HCT116 (cell line): Measurements from ENCODE around the gene LRRFIP1. TPM values are rescaled to one million over a fixed set of nuclear protein-coding genes. Genes with fewer than 3 reads are reported as not detected.

ENCODE experiments used
- ATAC-seq: fragments of 200-7000 bp; cut with Tn5 transposase; 2 replicates; pipeline ENCODE4 v1.9.1; 2020; ENCODE audit warnings: mild to moderate bottlenecking, moderate library complexity
- BruUV-seq: library from RNA; stranded (reverse); fragments of 400-500 nt; replicated peaks from 2 replicates; lab custom pipeline; 2021; lab: Mats Ljungman, UMichigan
- CTCF ChIA-PET: fragments of 300-600 bp; sonication (Branson Sonifier 250); formaldehyde crosslinking; loops from one replicate; lab custom pipeline; 2021; ENCODE audit warnings: antibody characterized with exemption; lab: Charles Lee
- POLR2A ChIA-PET: fragments of 300-600, 350-600 bp; sonication (Branson Sonifier 250); formaldehyde crosslinking; loops from one replicate; lab custom pipeline; 2021; ENCODE audit warnings: antibody characterized with exemption; lab: Charles Lee
- RAD21 ChIA-PET, 2 experiments: fragments of 300-600 bp; sonication (Branson Sonifier 250); formaldehyde crosslinking; loops; one replicate each; lab custom pipeline; 2023; ENCODE audit warnings: low total read pairs in 2 of 2; ENCODE audit not compliant: uncharacterized antibody in 2 of 2, unreplicated experiment in 2 of 2, low non-redundant PET in 1 of 2; lab: Charles Lee
- DNase-seq: peaks from one replicate; pipeline ENCODE4 v3.0.0-alpha.2; 2010; ENCODE audit warnings: low read depth, low spot score
- H2AFZ ChIP-seq: fragments of 200-600 bp; shearing (Covaris generic), sonication (generic); 2 replicates; pipeline ENCODE4 v1.6.1; 2017; ENCODE audit warnings: low read depth, mixed run types, mixed read lengths, antibody characterized with exemption, low read length; ENCODE audit not compliant: poor library complexity, severe bottlenecking
- H3K27ac ChIP-seq: 2 replicates; pipeline ENCODE4 v1.5.1; 2012; ENCODE audit warnings: low read depth, low read length
- H3K27me3 ChIP-seq: fragments of 200-600 bp; sonication (generic); 2 replicates; pipeline ENCODE4 v1.6.1; 2016; ENCODE audit warnings: mixed run types, low read length, mixed read lengths; ENCODE audit not compliant: insufficient read depth
- H3K36me3 ChIP-seq, 2 experiments: fragments of 200-500 bp in 1 of 2; fragments of 200-600 bp in 1 of 2; sonication (Bioruptor generic) in 1 of 2; sonication (generic) in 1 of 2; 2 replicates each; pipeline versions ENCODE4 v1.5.1 to v1.6.1; 2014 to 2016; ENCODE audit warnings: low read length in 2 of 2, inconsistent platforms in 1 of 2, mixed read lengths in 1 of 2, mixed run types in 1 of 2; ENCODE audit not compliant: insufficient read depth in 2 of 2, control insufficient read depth in 1 of 2
- H3K4me1 ChIP-seq, 2 experiments: fragments of 200-600 bp in 1 of 2; sonication (generic) in 1 of 2; 2 replicates each; pipeline versions ENCODE4 v1.5.1 to v1.6.1; 2012 to 2017; ENCODE audit warnings: low read length in 2 of 2, inconsistent platforms in 1 of 2, mild to moderate bottlenecking in 1 of 2, mixed read lengths in 1 of 2, mixed run types in 1 of 2, moderate library complexity in 1 of 2; ENCODE audit not compliant: insufficient read depth in 2 of 2, control insufficient read depth in 1 of 2
- H3K4me2 ChIP-seq: fragments of 200-600 bp; sonication (generic); 2 replicates; pipeline ENCODE4 v1.6.1; 2017; ENCODE audit warnings: mixed run types, low read length, mixed read lengths
- H3K4me3 ChIP-seq, 2 experiments: fragments of 200-600 bp in 1 of 2; sonication (generic) in 1 of 2; replicated peaks in 1 of 2; 2 replicates each; pipeline ENCODE4 v1.5.1; 2011 to 2016; ENCODE audit warnings: low read length in 2 of 2, control low read depth in 1 of 2, low read depth in 1 of 2, mild to moderate bottlenecking in 1 of 2, mixed read lengths in 1 of 2, mixed run types in 1 of 2
- H3K79me2 ChIP-seq: fragments of 200-600 bp; sonication (generic); 2 replicates; pipeline ENCODE4 v1.6.1; 2017; ENCODE audit warnings: mild to moderate bottlenecking, mixed run types, low read length, moderate library complexity, mixed read lengths; ENCODE audit not compliant: insufficient read depth
- H3K9ac ChIP-seq: fragments of 200-600 bp; sonication (generic); 2 replicates; pipeline ENCODE4 v1.6.1; 2016; ENCODE audit warnings: low read length, mixed read lengths
- H3K9me2 ChIP-seq: fragments of 200-600 bp; sonication (generic), shearing (Covaris generic); 2 replicates; pipeline ENCODE4 v1.6.1; 2017; ENCODE audit warnings: mixed run types, mild to moderate bottlenecking, moderate library complexity; ENCODE audit not compliant: insufficient read depth
- H3K9me3 ChIP-seq, 2 experiments: fragments of 200-500 bp in 1 of 2; fragments of 200-600 bp in 1 of 2; sonication (Bioruptor generic) in 1 of 2; sonication (generic) in 1 of 2; 2 replicates each; pipeline ENCODE4 v1.6.1; 2014 to 2017; ENCODE audit warnings: low read length in 2 of 2, mixed read lengths in 2 of 2, inconsistent platforms in 1 of 2, low read depth in 1 of 2, mild to moderate bottlenecking in 1 of 2, mixed run types in 1 of 2, moderate library complexity in 1 of 2; ENCODE audit not compliant: control insufficient read depth in 1 of 2, insufficient read depth in 1 of 2
- H4K20me1 ChIP-seq: fragments of 200-600 bp; sonication (generic), shearing (Covaris generic); 2 replicates; pipeline ENCODE4 v1.6.1; 2017; ENCODE audit warnings: mixed run types, mild to moderate bottlenecking, moderate library complexity; ENCODE audit not compliant: insufficient read depth
- CBX3 ChIP-seq: IDR thresholded peaks from 2 replicates; pipeline ENCODE4 v1.6.1; 2012; ENCODE audit warnings: low read depth
- CEBPB ChIP-seq: IDR thresholded peaks from 2 replicates; pipeline ENCODE4 v1.6.1; 2012; ENCODE audit warnings: low read depth
- EGR1 ChIP-seq: IDR thresholded peaks from 2 replicates; pipeline ENCODE4 v1.6.1; 2012; ENCODE audit warnings: low read depth
- ELF1 ChIP-seq: IDR thresholded peaks from 2 replicates; pipeline ENCODE4 v1.6.1; 2012; ENCODE audit warnings: low read depth, borderline replicate concordance
- EZH2 ChIP-seq: fragments of 200-600 bp; sonication (generic); IDR thresholded peaks from 2 replicates; pipeline ENCODE4 v1.6.1; 2017; ENCODE audit warnings: antibody characterized with exemption, mixed run types
- EZH2phosphoT487 ChIP-seq: fragments of 200-600 bp; IDR thresholded peaks from 2 replicates; pipeline ENCODE4 v1.6.1; 2018; ENCODE audit warnings: antibody characterized with exemption, borderline replicate concordance
- FOSL1 ChIP-seq: IDR thresholded peaks from 2 replicates; pipeline ENCODE4 v1.6.1; 2012; ENCODE audit warnings: low read depth
- JUND ChIP-seq: IDR thresholded peaks from 2 replicates; pipeline ENCODE4 v1.6.1; 2012
- POLR2AphosphoS5 ChIP-seq: IDR thresholded peaks from 2 replicates; pipeline ENCODE4 v1.6.1; 2011; ENCODE audit warnings: mild to moderate bottlenecking, low read depth, low read length, moderate library complexity
- SIN3A ChIP-seq: IDR thresholded peaks from 2 replicates; pipeline ENCODE4 v1.6.1; 2012; ENCODE audit warnings: low read depth
- SP1 ChIP-seq: IDR thresholded peaks from 2 replicates; pipeline ENCODE4 v1.6.1; 2012; ENCODE audit warnings: low read depth
- SRF ChIP-seq: IDR thresholded peaks from 2 replicates; pipeline ENCODE4 v1.6.1; 2012; ENCODE audit warnings: low read depth
- TCF7L2 ChIP-seq: IDR thresholded peaks from 2 replicates; pipeline ENCODE4 v1.7.0; 2011; ENCODE audit warnings: borderline replicate concordance, inconsistent platforms; ENCODE audit not compliant: insufficient read depth, insufficient read length; ENCODE audit errors: extremely low read depth
- ZFX ChIP-seq: fragments of 450-650 bp; IDR thresholded peaks from 2 replicates; pipeline ENCODE4 v1.6.1; 2017
- ZNF274 ChIP-seq: fragments of 200-500 bp; sonication (Bioruptor generic); IDR thresholded peaks from 2 replicates; pipeline ENCODE4 v1.6.1; 2014; ENCODE audit warnings: mild to moderate bottlenecking, low read depth, low read length, inconsistent platforms
- intact Hi-C: fragments of 100-400 bp; cut with micrococcal nuclease; formaldehyde crosslinking; loops from 2 replicates; pipeline ENCODE4 v1.10.0; 2022
- total RNA-seq: library from RNA; stranded (reverse); gene quantifications from one replicate; pipeline ENCODE4 v1.2.1, GENCODE V29; 2021; ENCODE audit not compliant: unreplicated experiment
- TF ChIP-seq, protein P1 (sequence below): IDR thresholded peaks from 2 replicates; pipeline ENCODE4 v1.6.1; 2012; ENCODE audit warnings: low read depth
- TF ChIP-seq, protein P2 (sequence below): IDR thresholded peaks from 2 replicates; pipeline ENCODE4 v1.6.1; 2012
- TF ChIP-seq, protein P3 (sequence below): IDR thresholded peaks from 2 replicates; pipeline ENCODE4 v1.6.1; 2012
- TF ChIP-seq, protein P4 (sequence below): IDR thresholded peaks from 2 replicates; pipeline ENCODE4 v1.6.1; 2011; ENCODE audit warnings: mild to moderate bottlenecking, low read length, moderate library complexity; ENCODE audit not compliant: insufficient replicate concordance; ENCODE audit errors: extremely low read depth

LRRFIP1 gene
- total RNA-seq, 1 experiment from 2014 or later: 76.9 TPM

DNA sequence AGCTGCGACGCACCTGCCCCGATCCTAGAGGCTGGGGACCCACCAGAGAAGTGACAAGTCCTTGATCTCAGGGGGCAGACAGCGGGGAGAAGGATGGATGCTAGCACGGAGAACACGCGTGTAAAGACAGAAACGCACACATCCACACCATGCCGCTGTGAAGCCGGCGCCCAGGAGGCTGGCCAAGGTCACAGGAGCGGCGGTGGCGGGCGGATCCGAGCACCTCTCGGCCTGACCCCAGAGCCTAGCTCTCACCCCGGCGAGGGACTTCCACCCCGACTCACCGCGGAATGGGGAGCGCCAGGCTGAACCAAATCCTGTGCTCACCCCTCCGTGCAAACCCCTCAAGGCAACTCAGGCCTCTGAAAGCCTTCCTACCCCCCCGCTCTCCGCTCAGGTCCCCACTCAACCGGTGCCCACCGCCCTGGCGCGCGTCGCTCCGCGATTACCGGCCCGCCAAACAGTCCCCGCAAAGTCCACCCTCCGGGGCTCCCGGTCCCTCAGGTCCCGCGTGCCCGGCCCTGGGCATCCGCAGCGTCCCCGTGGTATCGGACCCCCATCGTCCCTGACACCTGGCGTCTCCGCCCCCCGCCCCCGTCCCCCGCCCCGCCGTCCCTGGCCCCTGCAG, 460 bp upstream of the LRRFIP1 start:
- ATAC-seq (no peak), DNase-seq (no peak)
- no TSS peak for BruUV-seq
- Histone ChIP-seq H4K20me1 (no peaks in the 10 kb centered on the region), H3K9ac (no peak overlapping the region), H3K27ac (no peak overlapping the region), H3K4me1 (no peaks in the 10 kb centered on the region), H3K4me3 (no peak overlapping the region), H3K27me3 (no peaks in the 10 kb centered on the region), H3K4me2 (no peak overlapping the region), H2AFZ (no peak overlapping the region), H3K9me2 (no peaks in the 10 kb centered on the region), H3K79me2 (no peaks in the 10 kb centered on the region), H3K36me3 (no peaks in the 10 kb centered on the region), H3K9me3 (no peaks in the 10 kb centered on the region)
- ChIA-PET CTCF (no interaction called here), POLR2A (no interaction called here), RAD21 (no interaction called here)
- intact Hi-C loops: no loop called here
- TF ChIP-seq EZH2 (no peak), SIN3A (no peak), CEBPB (no peak), ELF1 (no peak), ZNF274 (no peak), EZH2phosphoT487 (no peak), EGR1 (no peak), POLR2AphosphoS5 (no peak), JUND (no peak), CBX3 (no peak), SP1 (no peak), FOSL1 (no peak), ZFX (no peak), SRF (no peak), TCF7L2 (no peak)
- TF ChIP-seq, protein P1, sequence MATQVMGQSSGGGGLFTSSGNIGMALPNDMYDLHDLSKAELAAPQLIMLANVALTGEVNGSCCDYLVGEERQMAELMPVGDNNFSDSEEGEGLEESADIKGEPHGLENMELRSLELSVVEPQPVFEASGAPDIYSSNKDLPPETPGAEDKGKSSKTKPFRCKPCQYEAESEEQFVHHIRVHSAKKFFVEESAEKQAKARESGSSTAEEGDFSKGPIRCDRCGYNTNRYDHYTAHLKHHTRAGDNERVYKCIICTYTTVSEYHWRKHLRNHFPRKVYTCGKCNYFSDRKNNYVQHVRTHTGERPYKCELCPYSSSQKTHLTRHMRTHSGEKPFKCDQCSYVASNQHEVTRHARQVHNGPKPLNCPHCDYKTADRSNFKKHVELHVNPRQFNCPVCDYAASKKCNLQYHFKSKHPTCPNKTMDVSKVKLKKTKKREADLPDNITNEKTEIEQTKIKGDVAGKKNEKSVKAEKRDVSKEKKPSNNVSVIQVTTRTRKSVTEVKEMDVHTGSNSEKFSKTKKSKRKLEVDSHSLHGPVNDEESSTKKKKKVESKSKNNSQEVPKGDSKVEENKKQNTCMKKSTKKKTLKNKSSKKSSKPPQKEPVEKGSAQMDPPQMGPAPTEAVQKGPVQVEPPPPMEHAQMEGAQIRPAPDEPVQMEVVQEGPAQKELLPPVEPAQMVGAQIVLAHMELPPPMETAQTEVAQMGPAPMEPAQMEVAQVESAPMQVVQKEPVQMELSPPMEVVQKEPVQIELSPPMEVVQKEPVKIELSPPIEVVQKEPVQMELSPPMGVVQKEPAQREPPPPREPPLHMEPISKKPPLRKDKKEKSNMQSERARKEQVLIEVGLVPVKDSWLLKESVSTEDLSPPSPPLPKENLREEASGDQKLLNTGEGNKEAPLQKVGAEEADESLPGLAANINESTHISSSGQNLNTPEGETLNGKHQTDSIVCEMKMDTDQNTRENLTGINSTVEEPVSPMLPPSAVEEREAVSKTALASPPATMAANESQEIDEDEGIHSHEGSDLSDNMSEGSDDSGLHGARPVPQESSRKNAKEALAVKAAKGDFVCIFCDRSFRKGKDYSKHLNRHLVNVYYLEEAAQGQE: no peak
- TF ChIP-seq, protein P2, sequence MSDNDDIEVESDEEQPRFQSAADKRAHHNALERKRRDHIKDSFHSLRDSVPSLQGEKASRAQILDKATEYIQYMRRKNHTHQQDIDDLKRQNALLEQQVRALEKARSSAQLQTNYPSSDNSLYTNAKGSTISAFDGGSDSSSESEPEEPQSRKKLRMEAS: no peak
- TF ChIP-seq, protein P3, sequence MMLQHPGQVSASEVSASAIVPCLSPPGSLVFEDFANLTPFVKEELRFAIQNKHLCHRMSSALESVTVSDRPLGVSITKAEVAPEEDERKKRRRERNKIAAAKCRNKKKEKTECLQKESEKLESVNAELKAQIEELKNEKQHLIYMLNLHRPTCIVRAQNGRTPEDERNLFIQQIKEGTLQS: no peak
- TF ChIP-seq, protein P4, sequence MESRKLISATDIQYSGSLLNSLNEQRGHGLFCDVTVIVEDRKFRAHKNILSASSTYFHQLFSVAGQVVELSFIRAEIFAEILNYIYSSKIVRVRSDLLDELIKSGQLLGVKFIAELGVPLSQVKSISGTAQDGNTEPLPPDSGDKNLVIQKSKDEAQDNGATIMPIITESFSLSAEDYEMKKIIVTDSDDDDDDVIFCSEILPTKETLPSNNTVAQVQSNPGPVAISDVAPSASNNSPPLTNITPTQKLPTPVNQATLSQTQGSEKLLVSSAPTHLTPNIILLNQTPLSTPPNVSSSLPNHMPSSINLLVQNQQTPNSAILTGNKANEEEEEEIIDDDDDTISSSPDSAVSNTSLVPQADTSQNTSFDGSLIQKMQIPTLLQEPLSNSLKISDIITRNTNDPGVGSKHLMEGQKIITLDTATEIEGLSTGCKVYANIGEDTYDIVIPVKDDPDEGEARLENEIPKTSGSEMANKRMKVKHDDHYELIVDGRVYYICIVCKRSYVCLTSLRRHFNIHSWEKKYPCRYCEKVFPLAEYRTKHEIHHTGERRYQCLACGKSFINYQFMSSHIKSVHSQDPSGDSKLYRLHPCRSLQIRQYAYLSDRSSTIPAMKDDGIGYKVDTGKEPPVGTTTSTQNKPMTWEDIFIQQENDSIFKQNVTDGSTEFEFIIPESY: no peak
